ENCODE results near the gene LSM14B.

LSM14B gene

DNA sequence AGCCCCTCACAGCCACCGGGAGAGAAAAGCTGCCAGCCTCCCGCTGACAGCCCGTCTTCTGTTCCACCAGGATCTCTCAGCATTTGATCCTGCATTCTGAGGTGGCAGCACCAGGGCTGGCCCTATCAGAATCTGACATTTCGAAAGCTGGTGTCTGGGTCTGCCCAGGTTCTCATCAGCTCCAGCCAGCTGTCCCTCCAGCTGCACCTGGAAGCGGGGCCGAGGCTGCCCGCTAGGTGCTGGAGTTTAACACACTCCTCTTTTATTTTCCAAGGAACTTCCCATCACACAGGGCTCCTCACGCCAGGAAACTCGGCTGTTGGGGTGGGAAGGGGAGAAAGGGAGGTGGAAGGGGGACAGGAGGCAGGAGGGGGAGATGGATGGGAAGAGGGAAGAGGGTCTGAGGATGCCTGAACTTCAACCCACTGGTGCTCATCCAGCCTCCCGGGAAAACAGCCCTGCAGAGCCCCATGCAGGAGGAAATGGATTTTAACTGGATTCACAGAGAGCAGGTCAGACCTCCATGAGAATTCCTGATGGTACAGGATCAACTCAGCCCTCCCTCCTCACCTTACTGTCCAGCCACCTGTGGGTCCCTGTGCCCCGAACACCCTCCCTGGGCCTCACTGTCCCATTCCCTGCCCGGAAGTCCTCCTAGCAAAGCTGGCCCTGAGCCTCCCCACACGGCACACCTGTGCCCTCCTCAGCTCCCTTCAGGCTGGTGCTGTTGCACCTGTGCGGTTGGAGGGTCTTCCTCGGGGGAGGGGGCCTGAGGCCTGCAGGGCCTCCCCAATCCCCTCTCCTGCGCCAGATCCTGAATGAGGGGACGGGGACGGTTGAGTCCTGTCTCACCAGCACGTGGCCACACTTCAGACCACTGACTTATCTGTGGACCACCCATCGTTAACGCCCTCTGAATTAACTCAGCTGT, 3.9 kb upstream of the LSM14B start:
- TF ChIP-seq POLR2A (IDR thresholded peaks at IDR 0.05; ENCODE audit: low read depth, low read length), result no peak
- DNase-seq (ENCODE audit: insufficient read length, low spot score) (no peak), FAIRE-seq (no peak)

DNA sequence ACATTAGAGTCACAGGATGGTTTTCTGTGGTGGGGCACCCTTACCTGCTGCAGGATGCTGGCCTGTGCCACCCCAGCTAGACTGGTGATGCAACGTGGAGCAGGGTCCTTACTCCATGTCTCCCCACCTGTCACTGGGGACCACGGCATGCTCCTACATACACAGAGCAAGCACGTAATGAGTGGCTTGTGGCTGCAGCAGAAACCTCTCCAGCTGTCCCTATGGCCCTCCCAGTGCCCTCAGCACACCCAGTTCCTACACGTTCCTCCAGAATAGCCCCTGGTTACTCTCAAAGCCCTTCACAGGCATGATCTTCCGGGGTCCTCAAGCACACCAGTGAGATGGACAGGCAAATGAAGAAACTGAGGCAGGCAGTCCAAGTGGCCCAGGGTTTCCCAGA, 3.2 kb upstream of the LSM14B start:
- DNase-seq (ENCODE audit: insufficient read length, low spot score) (no peak), FAIRE-seq (no peak)
- TF ChIP-seq POLR2A (IDR thresholded peaks at IDR 0.05; ENCODE audit: low read depth, low read length), result no peak

DNA sequence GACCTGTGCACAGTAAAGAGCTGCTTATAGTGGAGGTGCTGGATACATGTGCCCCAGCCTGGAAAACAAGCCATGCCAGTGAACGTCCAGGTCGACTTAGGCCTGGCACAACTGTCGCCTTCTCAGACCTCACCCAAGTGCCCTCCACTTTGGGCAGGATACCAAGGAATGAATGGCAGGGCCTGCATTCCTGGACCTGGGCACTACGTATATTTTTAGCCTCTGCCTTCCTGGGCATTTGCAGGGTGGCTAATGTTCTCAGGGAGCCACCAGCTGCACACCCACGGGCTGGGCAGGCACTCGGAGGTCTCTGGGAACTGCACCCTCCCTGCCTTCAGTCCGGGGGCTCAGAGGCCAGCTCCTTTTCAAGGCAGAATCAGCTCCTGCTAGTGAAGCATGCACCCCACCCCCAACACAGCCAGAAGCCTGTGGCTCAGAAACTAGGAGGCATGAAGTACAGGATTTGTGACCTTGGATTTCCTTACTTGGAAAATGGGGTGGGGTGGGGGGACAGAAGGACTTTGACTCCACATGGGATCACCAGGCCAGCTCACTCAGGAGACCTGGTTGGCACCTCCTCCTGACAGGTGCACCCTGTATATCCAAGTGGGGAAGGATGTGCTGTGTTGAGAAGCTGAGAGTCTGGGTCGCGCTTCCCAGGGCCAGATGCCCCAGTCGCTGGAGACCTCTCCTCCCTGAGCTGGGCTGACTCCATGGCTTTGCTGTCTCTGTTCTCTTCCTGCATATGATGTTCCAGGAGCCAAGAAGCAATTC, 2.5 kb upstream of the LSM14B start:
- DNase-seq (ENCODE audit: insufficient read length, low spot score) (no peak), FAIRE-seq (no peak)
- TF ChIP-seq POLR2A (IDR thresholded peaks at IDR 0.05; ENCODE audit: low read depth, low read length), result no peak

DNA sequence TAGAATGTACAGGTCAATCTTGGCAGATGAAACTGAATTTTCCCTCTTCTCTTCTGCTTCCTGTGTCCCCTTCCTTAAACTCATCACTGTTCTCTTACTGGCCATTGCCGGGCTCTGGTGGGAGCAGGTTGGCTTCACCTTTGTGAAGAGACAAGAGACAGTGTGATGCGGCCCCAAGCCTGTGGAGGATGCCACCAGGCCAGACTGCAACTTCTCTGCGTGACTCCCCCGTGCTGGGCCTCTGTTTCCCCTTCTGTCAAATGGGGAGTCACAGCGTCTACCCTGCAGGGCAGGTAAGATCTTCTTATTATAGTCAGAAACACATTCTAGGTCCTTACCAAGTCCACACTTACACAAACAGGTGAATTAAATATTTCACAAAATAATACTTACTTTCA, 1.9 kb upstream of the LSM14B start:
- no peak for TF ChIP-seq POLR2A (IDR thresholded peaks at IDR 0.05; ENCODE audit: low read depth, low read length)
- DNase-seq (ENCODE audit: insufficient read length, low spot score) (no peak), FAIRE-seq (no peak)

DNA sequence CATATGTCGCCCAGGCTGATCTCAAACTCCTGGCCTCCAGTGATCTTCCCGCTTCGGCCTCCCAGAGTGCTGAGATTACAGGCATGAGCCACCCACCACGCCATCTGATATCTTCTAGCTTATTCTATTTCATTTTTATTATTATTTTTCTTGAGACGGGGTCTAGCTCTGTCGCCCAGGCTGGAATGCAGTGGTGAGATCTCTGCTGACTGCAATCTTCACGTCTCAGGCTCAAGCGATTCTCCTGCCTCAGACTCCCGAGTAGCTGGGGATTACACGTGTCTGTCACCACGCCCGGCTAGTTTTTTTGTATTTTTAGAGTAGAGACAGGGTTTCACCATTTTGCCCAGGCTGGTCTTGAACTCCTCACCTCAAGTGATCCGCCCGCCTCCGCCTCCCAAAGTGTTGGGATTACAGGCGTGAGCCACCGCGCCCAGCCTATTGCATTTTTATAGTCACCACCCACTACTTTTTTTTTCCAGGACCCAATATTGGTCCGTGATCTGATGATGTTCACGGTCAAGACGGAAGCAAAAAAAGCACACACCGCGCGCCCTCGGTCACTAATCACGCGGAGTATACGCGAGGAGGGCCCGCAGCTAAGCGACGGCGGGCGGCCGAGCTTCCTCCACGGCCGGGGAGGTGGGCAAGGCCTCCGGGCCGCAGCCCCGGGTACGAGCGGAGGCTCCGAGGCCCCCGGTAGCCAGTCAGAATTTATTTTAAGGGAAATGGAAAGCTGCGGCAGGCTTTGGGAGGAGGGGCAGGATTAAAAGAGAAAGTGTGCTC, 1.1 kb upstream of the LSM14B start:
- TF ChIP-seq POLR2A (IDR thresholded peaks at IDR 0.05; ENCODE audit: low read depth, low read length), result no peak
- no peak for FAIRE-seq
- peak; percentile 30 for DNase-seq (ENCODE audit: insufficient read length, low spot score)

DNA sequence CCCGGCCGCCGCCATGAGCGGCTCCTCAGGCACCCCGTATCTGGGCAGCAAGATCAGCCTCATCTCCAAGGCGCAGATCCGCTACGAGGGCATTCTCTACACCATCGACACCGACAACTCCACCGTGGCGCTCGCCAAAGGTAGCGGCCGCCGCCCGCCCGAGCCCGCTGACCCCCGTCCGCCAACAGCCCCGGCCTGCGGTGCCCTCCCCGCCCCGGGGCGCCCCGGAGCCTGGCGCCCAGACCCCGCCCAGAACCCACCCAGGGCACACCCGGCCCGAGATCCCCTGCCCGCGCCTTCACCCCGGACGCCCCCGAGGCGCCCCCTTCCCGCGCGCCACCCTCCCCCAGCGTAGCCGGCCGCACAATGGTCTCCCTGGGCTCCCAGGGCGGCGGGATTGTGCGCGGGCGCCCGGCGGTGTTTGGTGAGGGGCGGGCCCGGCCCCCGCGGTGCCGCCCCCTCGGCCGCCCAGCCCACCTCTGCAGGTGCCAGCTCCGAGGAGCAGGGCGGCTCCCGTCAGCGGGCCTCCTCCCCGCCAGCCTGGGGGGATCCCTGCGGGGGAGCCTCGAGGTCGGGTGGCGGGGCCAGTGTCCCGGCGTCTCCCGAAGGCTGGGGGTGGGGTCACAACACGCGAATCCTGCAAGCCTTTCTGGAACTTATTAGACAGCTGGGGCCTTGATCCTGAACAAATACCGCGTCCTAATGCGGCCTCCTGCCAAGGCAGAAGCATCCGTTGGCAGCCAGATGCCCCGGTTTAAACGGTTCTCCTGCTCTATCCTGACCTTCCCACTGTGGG, 577 bp downstream of the LSM14B start:
- DNase-seq (ENCODE audit: insufficient read length, low spot score), result no peak
- TF ChIP-seq POLR2A (IDR thresholded peaks at IDR 0.05; ENCODE audit: low read depth, low read length), result no peak

DNA sequence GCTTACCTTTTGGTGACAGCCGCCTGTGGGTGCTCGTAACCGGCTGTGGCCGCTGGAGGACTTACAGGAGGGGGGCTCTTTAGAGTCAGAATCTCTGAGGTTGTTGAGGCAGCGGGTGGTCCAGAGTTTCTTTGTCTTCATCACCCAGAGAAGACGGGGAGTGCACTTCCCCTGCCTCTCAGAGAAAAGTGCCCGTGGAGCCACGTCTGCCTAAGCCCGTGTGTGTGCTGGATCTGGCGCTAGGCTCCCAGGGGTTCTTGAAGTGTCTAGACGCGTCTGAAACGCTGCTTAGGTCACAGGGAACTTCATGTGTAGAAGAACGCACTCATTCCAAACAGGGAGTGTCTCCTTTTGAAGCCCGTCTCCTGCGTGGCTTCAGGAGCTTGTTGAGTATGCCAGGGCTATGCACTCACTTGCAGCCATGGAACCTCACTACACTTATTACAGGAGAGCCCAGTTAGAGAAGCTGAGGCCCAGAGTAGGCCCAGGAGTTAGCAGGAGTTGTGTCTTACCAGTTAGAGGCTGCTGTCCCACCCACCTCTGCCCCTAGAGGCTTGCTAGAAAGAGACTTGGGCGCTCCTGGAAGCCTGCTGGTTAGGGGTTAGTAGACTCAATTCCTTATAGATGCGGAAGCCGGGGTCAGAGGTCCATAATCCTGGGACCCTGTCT, 1.3 kb downstream of the LSM14B start:
- DNase-seq (ENCODE audit: insufficient read length, low spot score) (no peak), FAIRE-seq (no peak)
- no peak for TF ChIP-seq POLR2A (IDR thresholded peaks at IDR 0.05; ENCODE audit: low read depth, low read length)

More for the DNA sequence above, 577 bp downstream of the LSM14B start:
- FAIRE-seq, result no peak

DNA sequence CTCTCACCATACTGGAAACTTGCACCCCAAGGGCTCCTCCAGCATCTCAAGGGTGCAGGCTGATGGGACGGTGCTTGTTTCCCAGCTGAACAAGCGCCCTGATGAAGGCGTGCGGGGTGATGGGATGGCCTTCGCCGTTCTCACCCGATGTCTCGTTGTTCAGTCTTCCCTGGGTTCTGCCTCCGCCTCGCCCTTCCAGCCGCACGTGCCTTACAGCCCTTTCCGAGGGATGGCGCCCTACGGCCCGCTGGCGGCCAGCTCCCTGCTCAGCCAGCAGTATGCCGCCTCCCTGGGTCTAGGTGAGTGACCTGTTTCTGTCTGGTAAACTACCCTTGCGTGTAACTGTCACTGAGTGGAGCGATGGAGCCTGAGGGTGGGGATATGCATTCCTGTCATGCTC, 3.9 kb downstream of the LSM14B start:
- TF ChIP-seq POLR2A (IDR thresholded peaks at IDR 0.05; ENCODE audit: low read depth, low read length), result no peak

DNA sequence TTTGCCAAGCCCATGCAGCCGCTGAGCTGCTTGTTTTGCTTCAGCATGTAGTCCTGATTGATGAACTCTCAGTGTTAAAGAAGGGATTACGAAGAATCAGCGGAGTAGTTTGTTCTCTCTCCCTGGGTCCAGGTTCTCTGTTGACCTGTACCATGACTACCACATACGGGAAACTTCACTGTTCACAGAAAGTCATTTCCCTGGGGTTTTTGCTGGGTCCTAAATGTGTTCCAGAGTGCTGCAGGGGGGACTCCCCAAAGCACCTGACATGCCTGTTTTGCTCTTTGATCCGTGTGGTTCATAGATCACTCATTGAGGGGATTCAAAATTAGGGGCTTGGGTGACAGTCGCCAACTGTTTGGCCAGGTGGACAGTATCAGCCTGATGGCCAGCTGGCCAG, 5.5 kb downstream of the LSM14B start:
- no peak for TF ChIP-seq POLR2A (IDR thresholded peaks at IDR 0.05; ENCODE audit: low read depth, low read length)
- FAIRE-seq (no peak), DNase-seq (ENCODE audit: insufficient read length, low spot score) (no peak)

More for the DNA sequence above, 3.9 kb downstream of the LSM14B start:
- FAIRE-seq (no peak), DNase-seq (ENCODE audit: insufficient read length, low spot score) (no peak)

DNA sequence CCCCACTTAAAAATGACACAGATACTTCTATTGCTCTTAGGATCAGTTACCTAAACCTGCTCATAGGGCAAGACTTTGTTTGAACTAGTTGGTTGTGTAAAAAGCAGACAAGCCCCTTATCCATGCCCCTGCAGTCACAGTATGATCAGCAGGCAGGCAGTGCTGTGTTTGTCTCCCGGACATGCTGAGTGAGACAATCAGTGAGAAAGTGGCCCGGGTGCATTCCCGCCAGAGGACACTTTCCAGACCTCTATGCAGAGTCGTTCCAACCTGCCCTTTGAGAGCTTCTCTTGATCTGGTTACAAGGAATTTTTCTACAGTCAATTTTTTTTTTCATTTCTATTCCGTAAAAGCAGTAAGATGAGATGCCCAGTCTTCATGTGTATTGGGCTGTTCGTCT, 6.2 kb downstream of the LSM14B start:
- FAIRE-seq (no peak), DNase-seq (ENCODE audit: insufficient read length, low spot score) (no peak)
- no peak for TF ChIP-seq POLR2A (IDR thresholded peaks at IDR 0.05; ENCODE audit: low read depth, low read length)

DNA sequence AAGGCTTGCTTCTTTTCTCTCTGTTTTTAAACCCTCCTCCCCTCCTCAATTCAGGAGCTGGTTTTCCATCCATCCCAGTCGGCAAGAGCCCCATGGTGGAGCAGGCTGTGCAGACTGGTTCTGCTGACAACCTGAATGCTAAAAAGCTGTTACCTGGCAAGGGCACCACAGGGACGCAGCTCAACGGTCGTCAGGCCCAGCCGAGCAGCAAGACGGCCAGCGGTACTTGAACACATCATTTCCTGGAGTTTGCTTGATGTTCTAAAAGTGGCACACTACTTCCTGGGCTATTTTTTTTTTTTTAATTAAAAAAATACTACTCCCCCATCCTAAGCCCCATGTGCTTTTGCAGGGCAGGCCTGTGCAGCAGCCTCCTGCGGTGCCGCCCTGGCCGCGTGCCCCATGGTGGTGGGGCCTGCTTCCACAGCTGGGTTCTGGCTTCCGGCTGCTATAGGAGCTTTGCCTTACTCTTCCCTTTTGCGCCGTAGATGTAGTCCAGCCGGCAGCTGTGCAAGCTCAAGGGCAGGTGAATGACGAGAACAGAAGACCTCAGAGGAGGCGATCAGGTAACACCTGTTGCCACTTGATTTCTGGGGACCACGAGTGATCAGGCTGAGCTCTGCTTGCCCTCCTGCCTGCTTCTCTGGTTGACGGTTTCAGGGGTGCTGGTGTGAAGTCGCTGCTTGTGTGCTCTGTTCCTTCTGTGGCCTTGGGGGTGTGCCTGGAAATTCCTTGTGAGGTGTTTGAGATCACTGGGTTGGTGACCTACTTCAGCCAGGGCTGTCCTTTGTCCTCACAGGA, 7.7 kb downstream of the LSM14B start:
- DNase-seq (ENCODE audit: insufficient read length, low spot score), result no peak
- no peak for TF ChIP-seq POLR2A (IDR thresholded peaks at IDR 0.05; ENCODE audit: low read depth, low read length)
- no peak for FAIRE-seq

Data from H54 (cell line).